ENCODE measurements around the gene CCK.

CCK gene

DNA sequence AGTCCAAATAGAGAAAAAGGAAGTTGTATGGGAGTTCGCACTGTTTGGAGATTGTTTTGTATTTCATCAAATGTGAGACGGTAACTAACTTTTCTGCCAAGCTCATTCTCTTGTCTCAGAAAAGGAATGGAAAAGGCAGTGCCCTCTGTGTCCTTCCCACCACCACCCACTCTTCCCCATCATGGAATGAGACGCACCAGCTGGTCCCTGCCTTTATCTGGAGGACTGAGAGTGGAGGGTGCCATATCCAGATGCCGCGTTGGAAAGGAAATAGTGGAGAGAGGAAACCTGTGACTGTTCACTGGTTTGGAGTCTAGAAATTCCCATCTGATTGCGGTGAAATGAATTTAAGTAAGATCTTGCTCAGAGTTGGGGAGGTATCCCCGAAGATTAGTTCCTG is 3.7 kb upstream of the CCK start:
- DNase-seq (ENCODE audit: low read depth in 2 of 3, low spot score in 2 of 3): no peak

DNA sequence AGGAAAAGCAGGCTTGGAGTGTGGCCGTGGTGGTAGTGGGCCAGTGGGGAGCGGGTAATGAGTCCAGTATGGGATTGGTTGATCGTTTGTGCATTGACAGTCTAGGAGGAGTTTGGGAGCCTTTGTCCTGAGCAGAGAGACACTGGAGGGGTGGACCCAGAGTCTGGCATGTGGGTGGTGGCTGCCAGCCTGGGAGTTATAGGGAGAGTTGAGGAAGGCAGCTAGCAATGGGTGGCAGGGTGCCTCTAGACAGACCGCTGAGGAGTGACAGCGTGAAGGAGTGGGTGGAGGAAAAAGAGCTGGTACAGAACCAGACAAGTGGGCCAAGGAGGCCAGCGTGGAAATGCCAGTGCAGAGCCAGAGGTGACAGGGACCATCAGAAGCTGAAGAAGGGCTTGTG is 1.9 kb upstream of the CCK start:
- no peak for DNase-seq (ENCODE audit: low read depth in 2 of 3, low spot score in 2 of 3)

DNA sequence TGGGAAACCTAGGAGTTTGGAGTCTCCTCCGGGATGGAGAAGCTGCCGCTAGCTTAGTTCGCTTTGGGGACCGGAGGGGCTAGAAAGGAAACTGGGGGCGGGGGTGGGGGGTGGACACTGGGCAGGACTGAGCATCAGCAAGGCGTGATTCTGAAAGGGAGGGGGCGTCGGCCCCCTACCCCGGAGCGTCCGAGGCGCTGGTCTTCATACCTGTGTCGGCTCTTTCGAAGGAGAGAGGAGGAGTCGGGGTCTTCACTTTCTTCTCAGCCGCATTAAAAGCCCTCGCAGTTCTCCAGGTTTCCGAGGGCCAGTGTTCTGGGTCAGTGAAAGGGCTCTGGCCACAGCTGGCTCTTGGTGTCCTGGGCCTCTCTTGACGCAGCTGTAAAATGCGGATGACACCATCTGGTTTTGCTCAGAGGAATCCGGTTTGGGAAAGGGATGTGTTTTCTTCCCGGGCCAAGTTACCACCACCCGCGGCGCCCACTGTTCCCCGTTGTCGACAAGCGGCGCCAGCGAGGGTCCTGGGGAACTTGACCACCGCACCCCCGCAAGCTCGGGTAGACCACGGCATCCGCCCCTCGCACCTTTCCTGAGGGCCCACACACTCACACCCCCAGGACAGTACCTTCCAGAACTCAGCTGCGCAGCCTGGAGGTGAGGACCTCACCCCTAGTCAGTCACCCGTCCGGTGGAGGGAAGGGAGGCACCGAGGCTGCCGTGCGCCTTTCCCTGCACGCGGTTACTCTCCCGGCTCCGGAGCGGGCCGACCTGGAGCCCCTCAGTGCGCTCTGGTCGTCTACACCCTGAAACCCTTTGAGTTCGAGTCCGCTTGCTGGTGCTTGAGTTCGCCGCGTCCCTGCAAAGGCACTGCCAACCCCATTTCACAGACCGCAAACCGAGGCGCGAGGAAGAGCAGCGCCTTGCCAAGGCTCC is 660 bp downstream of the CCK start:
- DNase-seq (ENCODE audit: low read depth in 2 of 3, low spot score in 2 of 3): no peak

DNA sequence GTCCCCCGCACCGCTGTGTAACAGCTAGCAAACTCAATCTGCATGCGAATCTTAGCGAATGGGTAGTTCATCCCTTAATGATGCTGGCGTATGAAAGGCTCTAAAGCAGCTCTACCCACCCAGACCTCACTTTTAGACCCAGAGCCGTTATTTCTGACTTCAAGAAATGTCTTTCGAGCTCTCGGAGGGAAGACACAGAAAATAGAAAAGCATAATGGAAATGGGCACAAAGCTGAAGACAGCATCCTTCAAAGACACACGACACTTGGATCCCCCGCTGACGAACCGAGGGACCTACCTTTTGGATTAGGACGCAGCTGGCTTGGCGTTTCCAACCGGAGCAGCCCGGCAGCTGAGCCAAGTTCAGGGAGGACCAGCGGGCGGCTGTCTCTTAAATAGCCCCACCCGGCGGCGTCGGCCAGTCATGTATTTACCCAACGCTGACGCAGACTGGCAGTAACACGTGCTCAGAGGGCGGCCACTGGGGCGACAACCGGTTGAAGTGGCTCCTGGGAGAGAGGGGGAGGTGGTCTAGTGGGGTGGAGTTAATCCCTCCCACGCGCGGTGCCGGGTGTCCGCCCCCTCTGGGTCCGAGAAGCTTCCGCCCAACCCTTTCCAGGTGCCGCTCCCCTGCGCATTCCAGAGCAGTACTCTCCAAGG is 1.5 kb downstream of the CCK start:
- DNase-seq (ENCODE audit: low read depth in 2 of 3, low spot score in 2 of 3): no peak

DNA sequence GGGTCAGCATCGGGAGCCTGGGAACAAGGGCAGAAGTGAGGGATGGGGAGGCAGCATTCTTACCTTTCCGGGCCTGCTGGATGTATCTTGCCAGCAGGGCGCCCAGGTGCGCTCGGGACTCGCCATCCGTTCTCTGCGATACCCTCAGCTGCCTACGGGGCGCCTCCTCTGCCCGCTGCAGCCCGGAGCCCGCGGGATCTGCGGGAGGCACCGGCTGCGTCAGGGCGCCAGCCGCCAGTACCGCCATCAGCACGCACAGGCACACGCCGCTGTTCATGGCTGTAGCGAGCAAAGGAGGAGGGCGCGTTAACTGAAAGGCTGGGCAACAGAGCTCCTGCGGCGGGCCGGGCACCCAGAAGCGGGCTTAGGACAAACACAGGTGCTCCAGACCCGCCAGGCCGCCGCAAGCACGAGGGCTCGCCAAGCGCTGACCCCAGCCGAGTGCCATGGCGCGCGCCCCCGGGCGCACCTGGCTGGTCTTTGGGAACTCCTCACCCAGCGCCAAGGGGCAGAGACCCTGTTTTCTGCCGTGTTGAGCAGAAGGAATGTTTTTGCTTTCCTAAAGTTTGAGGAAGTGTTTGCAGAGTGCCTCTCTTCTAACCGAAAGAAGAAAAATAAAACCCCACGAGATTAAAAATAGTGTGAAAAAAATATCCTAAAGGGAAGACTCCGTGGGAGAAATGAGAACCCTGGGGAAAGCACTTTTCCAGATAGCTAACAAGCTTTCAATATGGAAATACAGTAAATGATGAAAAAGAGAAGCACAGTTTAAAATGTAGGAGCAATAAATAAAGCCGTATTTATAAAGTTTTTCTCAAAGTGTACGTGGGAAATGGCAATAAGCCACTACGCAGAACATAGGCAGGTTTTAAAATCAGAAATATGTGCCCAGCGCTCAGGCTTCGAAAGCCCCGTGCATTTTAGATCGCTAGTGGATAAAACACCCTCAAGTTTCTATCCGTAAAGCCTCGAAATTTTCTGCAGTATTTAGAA is 2.3 kb downstream of the CCK start:
- DNase-seq (ENCODE audit: low read depth in 2 of 3, low spot score in 2 of 3): no peak

DNA sequence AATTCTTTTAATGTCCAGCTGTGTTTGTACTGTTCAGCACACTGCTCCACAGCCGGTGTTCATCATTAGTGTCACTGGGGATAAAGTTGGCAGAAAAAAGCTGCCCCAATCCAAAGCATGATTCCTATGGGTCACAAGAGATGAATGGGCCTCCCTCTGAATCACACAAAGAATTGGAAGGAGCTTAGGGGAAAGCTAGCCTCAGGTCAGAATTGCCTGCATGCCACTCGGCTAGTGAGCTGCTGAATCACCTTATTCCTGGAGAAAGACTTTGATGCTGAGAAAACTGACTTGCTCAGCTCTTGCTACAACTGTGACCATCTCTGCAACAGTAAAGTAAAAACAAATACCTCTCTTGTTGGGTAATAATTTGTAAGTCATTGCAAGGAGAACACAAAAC is 3.5 kb downstream of the CCK start:
- DNase-seq (ENCODE audit: low read depth in 2 of 3, low spot score in 2 of 3): no peak

DNA sequence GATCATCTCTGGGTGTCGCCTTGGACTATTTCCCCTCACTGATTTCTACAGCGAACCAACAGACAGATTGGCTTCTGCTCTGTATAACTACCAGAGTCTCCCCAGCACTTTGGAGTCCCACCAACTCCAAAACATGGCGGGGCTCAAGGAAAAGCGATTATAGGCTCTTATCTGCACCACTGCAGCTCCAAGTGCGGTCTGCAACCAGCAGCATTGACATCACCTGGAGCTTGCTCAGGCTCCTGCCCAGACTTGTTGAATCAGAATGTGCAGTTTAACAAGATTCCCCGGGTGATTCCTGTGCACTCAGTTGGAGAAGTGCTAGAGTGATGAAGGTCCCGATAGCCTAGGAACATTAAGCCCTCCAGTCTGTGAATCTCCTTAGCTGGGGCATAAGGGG is 9.0 kb downstream of the CCK start:
- no peak for DNase-seq (ENCODE audit: low read depth in 2 of 3, low spot score in 2 of 3)

DNA sequence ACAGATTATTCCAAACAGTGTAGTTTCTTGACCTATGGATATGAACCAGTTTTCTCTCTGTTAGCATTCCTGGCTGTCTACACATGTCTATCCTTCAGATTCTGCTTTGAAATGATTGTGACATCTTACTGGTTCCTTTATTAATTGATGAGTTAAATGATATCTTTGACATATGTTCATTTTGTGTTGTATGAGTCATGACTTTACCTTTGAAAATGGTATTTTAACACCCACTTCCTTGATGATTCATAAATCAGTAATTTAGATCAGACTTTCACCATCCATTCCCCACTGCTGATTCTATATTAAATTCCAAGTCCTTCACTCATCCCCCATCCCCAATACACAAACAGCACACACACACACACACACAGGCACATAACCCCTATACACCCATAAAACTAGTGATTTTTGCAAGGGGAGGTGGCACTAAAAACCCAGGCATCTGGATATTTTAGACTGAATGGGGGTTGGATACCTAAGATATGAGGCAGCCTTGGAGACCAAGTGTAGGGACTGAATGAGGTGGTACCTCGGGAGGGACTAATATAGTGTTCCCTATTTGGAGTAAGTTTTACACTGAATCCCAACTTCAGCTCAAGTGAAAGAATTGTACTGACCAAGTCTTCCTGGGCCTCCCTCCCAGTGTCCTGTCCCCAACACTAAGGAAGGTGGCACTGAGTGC is 9.7 kb downstream of the CCK start:
- DNase-seq (ENCODE audit: low read depth in 2 of 3, low spot score in 2 of 3): no peak

DNA sequence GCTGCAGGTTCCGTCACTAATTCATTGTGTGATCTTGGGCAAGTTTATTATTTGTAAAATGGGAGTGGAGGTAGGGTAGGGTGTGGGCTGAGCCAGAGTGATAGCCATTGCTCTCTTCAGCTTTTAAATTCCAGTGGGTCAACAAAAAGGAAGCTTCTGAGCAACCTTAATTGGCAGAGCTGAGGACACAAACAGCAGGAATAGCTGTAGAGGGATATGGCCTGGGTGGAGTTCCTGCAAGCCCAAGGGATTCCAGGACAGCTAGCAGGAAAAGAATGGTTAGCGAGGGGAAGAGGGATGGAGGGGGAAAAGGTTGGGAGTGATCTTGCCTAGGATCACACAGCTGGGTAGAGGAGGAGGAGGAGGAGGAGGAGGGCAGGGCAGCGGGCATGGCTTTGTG is 11.4 kb downstream of the CCK start:
- DNase-seq (ENCODE audit: low read depth in 2 of 3, low spot score in 2 of 3): no peak

DNA sequence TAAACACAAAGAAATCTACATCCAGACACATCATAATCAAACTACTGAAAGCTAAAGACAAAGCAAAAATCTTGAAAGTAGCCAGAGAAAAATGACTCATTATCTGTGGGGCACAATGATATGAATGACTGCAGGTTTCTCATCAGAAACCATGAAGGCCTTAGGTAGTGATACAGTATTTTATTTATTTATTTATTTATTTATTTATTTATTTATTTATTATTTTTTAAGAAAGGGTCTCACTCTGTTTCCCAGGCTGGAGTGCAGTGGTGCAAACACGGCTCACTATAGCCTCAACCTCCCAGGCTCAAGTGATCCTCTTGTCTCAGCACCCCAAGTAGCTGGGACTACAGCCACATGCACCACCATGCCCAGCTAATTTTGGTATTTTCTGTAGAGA is 15.2 kb downstream of the CCK start:
- no peak for DNase-seq (ENCODE audit: low read depth in 2 of 3, low spot score in 2 of 3)

DNA sequence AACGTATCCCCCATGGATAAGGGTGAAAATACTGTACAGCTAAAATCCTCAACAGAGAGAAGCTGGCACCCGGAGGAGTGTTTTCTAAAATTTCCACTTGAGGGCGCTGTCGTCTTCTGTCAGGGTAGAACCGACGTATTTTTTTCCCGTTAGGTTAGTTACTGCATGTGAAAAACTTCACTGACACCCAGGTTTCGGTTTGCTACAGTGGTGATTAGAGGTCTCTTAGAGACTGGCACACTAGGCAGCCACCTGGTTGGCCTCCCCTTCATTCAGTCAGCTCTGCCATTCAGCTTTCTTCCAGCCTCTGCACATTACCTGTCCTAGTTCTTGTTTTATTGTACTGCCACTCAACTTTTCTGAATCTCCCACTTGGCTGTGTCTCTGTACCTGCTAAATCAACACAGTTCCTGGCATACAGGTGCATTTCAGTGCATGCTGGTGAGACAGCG is 18.4 kb downstream of the CCK start:
- DNase-seq (ENCODE audit: low read depth in 2 of 3, low spot score in 2 of 3): peak in 2 of 3 experiments; percentile 26 to 36

DNA sequence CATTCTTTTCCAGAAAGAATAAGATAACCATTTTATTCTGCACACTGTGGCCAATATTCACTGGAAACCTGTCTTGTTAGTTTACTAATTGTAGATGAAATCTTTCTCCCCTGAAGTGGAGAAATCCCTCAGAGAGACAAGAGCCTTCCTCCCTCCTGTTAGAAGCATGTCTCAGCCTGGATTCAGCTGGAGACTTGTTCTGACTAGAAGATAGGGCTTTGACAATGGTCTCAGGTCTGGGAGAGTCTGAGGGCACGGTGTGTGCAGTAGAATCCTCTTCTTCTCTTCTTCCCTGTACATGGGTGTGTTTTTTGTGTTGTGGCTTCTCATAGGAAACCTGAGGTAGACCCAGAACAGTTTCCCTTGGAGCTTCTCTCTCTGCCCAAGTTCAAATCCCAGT is 19.9 kb downstream of the CCK start:
- no peak for DNase-seq (ENCODE audit: low read depth in 2 of 3, low spot score in 2 of 3)

DNA sequence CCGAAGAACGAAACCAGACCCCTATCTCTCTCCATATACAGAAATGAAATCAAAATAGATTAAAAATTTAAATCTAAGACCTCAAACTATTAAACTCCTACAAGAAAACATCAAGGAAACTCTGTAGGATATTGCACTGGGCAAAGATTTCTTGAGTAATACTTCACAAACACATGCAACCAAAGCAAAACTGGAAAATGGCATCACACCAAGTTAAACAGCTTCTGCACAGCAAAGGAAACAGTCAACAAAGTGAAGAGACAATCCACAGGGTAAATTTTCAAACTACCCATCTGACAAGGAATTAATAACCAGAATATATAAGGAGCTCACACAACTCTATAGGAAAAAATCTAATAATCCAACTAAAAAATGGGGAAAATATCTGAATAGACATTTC is 29.4 kb downstream of the CCK start:
- DNase-seq (ENCODE audit: low read depth in 2 of 3, low spot score in 2 of 3): no peak

DNA sequence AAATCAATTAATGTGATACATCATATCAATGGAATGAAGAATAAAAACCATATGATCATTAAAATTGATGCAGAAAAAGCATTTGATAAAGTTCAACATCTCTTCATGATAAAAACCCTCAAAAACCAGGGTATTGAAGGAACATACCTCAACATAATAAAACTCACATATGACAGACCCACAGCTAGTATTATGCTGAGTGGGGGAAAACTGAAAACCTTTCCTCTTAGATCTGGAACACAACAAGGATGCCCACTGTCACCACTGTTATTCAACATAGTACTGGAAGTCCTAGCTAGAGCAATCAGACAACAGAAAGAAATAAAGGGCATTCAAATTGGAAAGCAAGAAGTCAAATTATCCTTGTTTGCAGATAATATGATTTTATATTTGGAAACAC is 30.5 kb downstream of the CCK start:
- no peak for DNase-seq (ENCODE audit: low read depth in 2 of 3, low spot score in 2 of 3)

DNA sequence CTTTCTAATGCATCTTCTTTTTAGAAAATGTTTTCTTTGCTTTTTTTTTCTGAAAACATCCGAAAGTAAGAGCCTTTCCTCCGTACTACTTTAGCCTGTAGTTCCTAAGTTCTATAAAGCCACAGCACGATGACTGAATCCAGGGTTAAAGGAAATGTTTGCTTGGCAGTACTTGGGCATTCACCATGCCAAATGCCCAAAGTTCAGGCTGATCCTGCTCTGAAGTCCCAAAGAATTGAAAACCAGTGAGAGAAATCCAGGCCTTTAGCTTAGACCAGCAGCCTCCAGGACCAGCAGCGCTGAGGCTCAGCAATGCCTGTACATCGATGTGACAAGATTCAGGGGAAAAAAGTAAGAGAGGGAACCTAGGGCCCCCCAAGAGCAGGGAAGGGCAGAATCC is 35.1 kb downstream of the CCK start:
- no peak for DNase-seq (ENCODE audit: low read depth in 2 of 3, low spot score in 2 of 3)

DNA sequence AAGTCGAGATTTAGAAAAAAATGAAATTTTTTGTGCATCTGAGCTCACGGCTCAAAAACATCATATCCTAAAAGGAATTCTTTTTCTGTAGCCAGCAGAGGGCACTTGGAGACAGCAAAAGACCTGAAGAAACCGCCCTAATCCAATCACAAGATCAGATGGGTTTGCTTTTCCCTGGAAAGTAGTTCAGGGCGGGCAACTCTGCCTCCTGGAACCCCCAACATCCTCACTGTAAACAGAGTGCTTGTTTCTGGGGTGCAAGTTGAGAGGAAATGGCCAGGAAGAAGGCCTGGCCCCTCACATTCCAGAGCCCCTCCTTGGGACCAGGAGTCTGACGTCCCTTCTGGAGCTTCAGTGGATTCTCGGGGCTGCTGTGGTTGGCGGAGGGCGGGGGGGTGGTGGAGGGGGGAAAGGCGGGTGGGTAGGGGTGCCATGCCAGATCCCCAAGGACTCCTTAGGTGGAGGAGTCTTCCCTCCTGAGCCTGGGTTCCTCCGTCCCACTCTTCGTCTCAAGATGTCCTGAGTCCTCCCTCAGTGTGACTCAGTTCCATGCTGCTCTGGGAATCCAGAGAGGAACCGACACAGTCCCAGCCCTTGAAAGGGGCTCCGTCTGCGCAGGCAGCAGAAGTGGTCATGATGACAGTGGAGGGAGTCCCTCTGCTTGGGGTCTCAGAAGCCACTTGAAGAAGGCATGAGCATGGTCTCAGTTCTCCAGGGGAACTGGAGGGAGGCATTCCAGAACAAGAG is 35.9 kb downstream of the CCK start:
- no peak for DNase-seq (ENCODE audit: low read depth in 2 of 3, low spot score in 2 of 3)

DNA sequence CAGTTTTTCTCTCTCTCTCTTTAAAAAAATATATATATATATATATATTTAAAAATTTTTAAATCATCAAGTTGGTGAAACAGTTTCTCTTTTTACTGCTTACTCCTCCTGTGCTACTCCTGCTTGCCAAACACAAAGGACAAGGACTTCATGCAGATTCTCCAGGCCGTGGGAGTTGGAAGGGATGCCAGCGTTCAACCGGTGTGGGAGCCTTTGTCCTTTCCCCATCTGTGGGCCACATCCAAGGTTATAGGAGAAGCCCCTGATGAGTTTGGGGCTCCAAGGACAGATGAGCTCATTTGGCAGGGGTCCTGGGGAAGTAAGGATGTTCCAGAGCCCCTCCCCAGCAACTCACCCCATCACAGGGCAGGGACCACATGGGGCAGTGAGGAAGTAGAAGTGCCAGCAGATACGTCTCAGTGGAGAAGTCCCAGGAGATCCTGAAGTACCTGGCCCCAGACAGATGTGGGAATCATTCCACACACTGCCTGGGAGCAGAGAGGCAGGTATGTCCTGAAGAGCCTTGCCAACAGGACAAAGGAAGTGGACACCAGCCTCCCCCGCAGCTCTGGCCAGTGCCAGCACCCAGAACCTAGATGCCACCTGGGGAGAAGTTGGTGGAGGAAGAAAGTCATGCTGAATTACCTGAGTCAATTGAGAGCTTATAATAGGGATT is 36.6 kb downstream of the CCK start:
- DNase-seq (ENCODE audit: low read depth in 2 of 3, low spot score in 2 of 3): no peak

DNA sequence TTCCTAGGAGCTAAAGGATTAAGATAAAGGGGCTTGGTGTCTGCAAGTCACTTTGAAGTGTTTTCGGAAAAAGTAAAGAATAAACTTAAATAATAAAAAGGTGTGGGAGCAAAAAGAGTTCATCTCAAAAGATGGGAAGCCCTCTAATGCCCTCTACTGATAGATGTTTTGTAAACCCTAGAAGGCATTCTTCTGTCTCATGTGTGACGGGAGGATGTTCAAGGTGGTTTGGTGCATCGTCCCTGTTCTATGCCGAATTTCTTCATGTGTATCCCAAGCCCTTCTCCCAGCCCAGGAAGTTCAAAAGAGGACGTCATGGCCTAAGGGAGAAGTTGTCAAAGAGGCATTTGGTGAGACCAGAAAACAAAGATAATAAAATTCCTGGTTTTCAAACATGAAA is 37.2 kb downstream of the CCK start:
- no peak for DNase-seq (ENCODE audit: low read depth in 2 of 3, low spot score in 2 of 3)
